ENCODE measurements around the gene C16orf78. TPM values are rescaled to one million over a fixed set of nuclear protein-coding genes. Genes with fewer than 3 reads are reported as not detected.

The C16orf78 gene
- total RNA-seq, 2 experiments from 2014 or later = not detected

DNA sequence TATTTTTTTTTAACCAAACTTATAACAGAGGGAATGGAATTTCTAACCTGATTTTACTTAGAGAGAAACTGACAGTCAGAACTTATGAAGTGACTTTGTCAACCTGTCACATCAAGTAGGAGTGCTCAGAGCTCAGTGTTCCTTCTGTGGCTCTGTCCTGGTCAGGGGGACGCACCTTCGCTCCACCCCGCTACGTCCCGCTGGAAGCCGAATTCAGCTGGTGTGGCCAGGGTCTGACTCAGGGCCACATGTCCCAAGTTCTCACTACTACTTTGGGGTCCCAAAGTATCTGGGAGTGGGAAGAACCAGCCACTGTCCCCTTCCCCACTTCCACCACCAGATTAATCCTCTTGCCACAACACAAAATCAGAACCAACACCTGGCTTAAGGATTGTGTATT lies 51.4 kb downstream of the C16orf78 start:
- Mint-ChIP-seq H3K27me3 (no peaks in the 10 kb centered on the region), H3K4me3 (no peak overlapping the region), H3K9me3 (peaks cover 4% of the 10 kb centered on the region), H3K27ac (no peak overlapping the region), H3K36me3 (ENCODE audit: low read depth) (no peaks in the 10 kb centered on the region), H3K4me1 (ENCODE audit: low read depth) (no peaks in the 10 kb centered on the region)
- no peak overlapping the region for H3K27ac ChIP-seq (ENCODE audit: low read depth in 1 of 2, low read length in 2 of 2)
- POLR2A ChIA-PET = no interaction called here
- intact Hi-C loops (cut with DNase I, micrococcal nuclease) = no loop called here
- no peaks in the 10 kb centered on the region for H3K36me3 ChIP-seq (ENCODE audit: insufficient read depth, low read length)
- H3K9me3 ChIP-seq (ENCODE audit: control insufficient read depth in 1 of 2, insufficient read depth in 1 of 2, low read length in 2 of 2) = peaks cover 0 to under 1% of the 10 kb centered on the region in 2 experiments
- DNase-seq (no peak), ATAC-seq (ENCODE audit: poor library complexity) (no peak)
- CTCF ChIA-PET = no interaction called here
- no peak for TF ChIP-seq CTCF (IDR thresholded peaks at IDR 0.05)
- H3K27me3 ChIP-seq (ENCODE audit: control insufficient read depth in 1 of 2, insufficient read depth in 2 of 2, low read length in 2 of 2) = peaks cover 0 to 4% of the 10 kb centered on the region in 2 experiments
- no peaks in the 10 kb centered on the region for H3K4me1 ChIP-seq (ENCODE audit: insufficient read depth, low read length)
- no peak overlapping the region for H3K4me3 ChIP-seq (ENCODE audit: low read length)

GRCh38 chr16:49427771-49428170 lies 54.2 kb downstream of the C16orf78 start:
- TF ChIP-seq CTCF (IDR thresholded peaks at IDR 0.05) = no peak
- Histone ChIP-seq H3K36me3 (ENCODE audit: insufficient read depth, low read length) (no peaks in the 10 kb centered on the region), H3K9me3 (ENCODE audit: control insufficient read depth in 1 of 2, insufficient read depth in 1 of 2, low read length in 2 of 2) (peaks cover 0 to 6% of the 10 kb centered on the region in 2 experiments), H3K4me3 (ENCODE audit: low read length) (no peak overlapping the region), H3K27me3 (ENCODE audit: control insufficient read depth in 1 of 2, insufficient read depth in 2 of 2, low read length in 2 of 2) (peaks cover 0 to 2% of the 10 kb centered on the region in 2 experiments), H3K4me1 (ENCODE audit: insufficient read depth, low read length) (no peaks in the 10 kb centered on the region), H3K27ac (ENCODE audit: low read depth in 1 of 2, low read length in 2 of 2) (no peak overlapping the region)
- POLR2A ChIA-PET = no interaction called here
- ATAC-seq (ENCODE audit: poor library complexity) (no peak), DNase-seq (no peak)
- Mint-ChIP-seq H3K27ac (no peak overlapping the region), H3K9me3 (peaks cover 4% of the 10 kb centered on the region), H3K27me3 (no peaks in the 10 kb centered on the region), H3K4me1 (ENCODE audit: low read depth) (no peaks in the 10 kb centered on the region), H3K36me3 (ENCODE audit: low read depth) (no peaks in the 10 kb centered on the region), H3K4me3 (no peak overlapping the region)
- CTCF ChIA-PET = no interaction called here
- intact Hi-C loops (cut with DNase I, micrococcal nuclease) = no loop called here

GRCh38 chr16:49428808-49429207 lies 55.2 kb downstream of the C16orf78 start:
- no peaks in the 10 kb centered on the region for H3K36me3 ChIP-seq (ENCODE audit: insufficient read depth, low read length)
- no peak for TF ChIP-seq CTCF (IDR thresholded peaks at IDR 0.05)
- peaks cover 0 to 2% of the 10 kb centered on the region in 2 experiments for H3K27me3 ChIP-seq (ENCODE audit: control insufficient read depth in 1 of 2, insufficient read depth in 2 of 2, low read length in 2 of 2)
- H3K27ac ChIP-seq (ENCODE audit: low read depth in 1 of 2, low read length in 2 of 2) = no peak overlapping the region
- POLR2A ChIA-PET = no interaction called here
- H3K4me3 Mint-ChIP-seq = no peak overlapping the region
- no peak overlapping the region for H3K27ac Mint-ChIP-seq
- peaks cover 4% of the 10 kb centered on the region for H3K9me3 Mint-ChIP-seq
- intact Hi-C loops (cut with DNase I, micrococcal nuclease) = no loop called here
- CTCF ChIA-PET = no interaction called here
- no peaks in the 10 kb centered on the region for H3K4me1 Mint-ChIP-seq (ENCODE audit: low read depth)
- peaks cover 0 to 6% of the 10 kb centered on the region in 2 experiments for H3K9me3 ChIP-seq (ENCODE audit: control insufficient read depth in 1 of 2, insufficient read depth in 1 of 2, low read length in 2 of 2)
- ATAC-seq (ENCODE audit: poor library complexity) (no peak), DNase-seq (no peak)
- no peak overlapping the region for H3K4me3 ChIP-seq (ENCODE audit: low read length)
- no peaks in the 10 kb centered on the region for H3K27me3 Mint-ChIP-seq
- no peaks in the 10 kb centered on the region for H3K4me1 ChIP-seq (ENCODE audit: insufficient read depth, low read length)
- H3K36me3 Mint-ChIP-seq (ENCODE audit: low read depth) = no peaks in the 10 kb centered on the region
